IMR-90 (cell line): Measurements from ENCODE around the gene TROAP. TPM values are rescaled to one million over a fixed set of nuclear protein-coding genes. Genes with fewer than 3 reads are reported as not detected.

ENCODE experiments used
- ATAC-seq: fragments of 200-7000 bp; cut with Tn5 transposase; 2 replicates; pipeline ENCODE4 v1.9.1; 2020; ENCODE audit warnings: low read depth, mild to moderate bottlenecking, moderate library complexity
- BruUV-seq: library from RNA; stranded (reverse); fragments of 400-500 nt; replicated peaks from 2 replicates; lab custom pipeline; 2021; lab: Mats Ljungman, UMichigan
- CTCF ChIA-PET: fragments of 300-600 bp; formaldehyde crosslinking; extraction: SDS; loops from one replicate; lab custom pipeline; 2021; ENCODE audit warnings: antibody characterized with exemption; lab: Yijun Ruan, JAX
- POLR2A ChIA-PET: fragments of 300-600 bp; sonication (Branson Sonifier 250); formaldehyde crosslinking; loops from one replicate; lab custom pipeline; 2022; ENCODE audit warnings: antibody characterized with exemption; ENCODE audit not compliant: unreplicated experiment; lab: Charles Lee
- DNase-seq: peaks from one replicate; pipeline ENCODE4 v3.0.0; 2013
- H2AFZ ChIP-seq: replicated peaks from 2 replicates; pipeline ENCODE3; 2013; ENCODE audit warnings: low read length, mild to moderate bottlenecking; ENCODE audit not compliant: poor library complexity
- H2AK5ac ChIP-seq: 2 replicates; pipeline ENCODE4 v1.6.1; 2013; ENCODE audit warnings: low read depth, low read length, inconsistent platforms
- H2AK9ac ChIP-seq: replicated peaks from 2 replicates; pipeline ENCODE3; 2013; ENCODE audit warnings: mild to moderate bottlenecking, low read depth, low read length, moderate library complexity; ENCODE audit not compliant: poor library complexity
- H2BK120ac ChIP-seq: 2 replicates; pipeline ENCODE4 v1.6.1; 2013; ENCODE audit warnings: low read depth, low read length, inconsistent platforms
- H2BK15ac ChIP-seq: 3 replicates; pipeline ENCODE4 v1.6.1; 2013; ENCODE audit warnings: low read depth, low read length, inconsistent platforms
- H2BK20ac ChIP-seq: 2 replicates; pipeline ENCODE4 v1.6.1; 2013; ENCODE audit warnings: low read depth, mild to moderate bottlenecking, inconsistent platforms, low read length, moderate library complexity
- H2BK5ac ChIP-seq: 2 replicates; pipeline ENCODE4 v1.6.1; 2013; ENCODE audit warnings: mild to moderate bottlenecking, low read depth, low read length, inconsistent platforms; ENCODE audit not compliant: poor library complexity, severe bottlenecking
- H3K14ac ChIP-seq: replicated peaks from 2 replicates; pipeline ENCODE4 v1.6.1; 2013; ENCODE audit warnings: low read depth, low read length, inconsistent platforms
- H3K18ac ChIP-seq: 2 replicates; pipeline ENCODE4 v1.6.1; 2013; ENCODE audit warnings: low read depth, low read length, control low read depth
- H3K23ac ChIP-seq: 2 replicates; pipeline ENCODE4 v1.6.1; 2013; ENCODE audit warnings: low read depth, low read length, inconsistent platforms
- H3K27ac ChIP-seq: 2 replicates; pipeline ENCODE4 v1.5.1; 2013; ENCODE audit warnings: mild to moderate bottlenecking, control low read depth, low read length; ENCODE audit not compliant: insufficient read depth
- H3K27me3 ChIP-seq: 2 replicates; pipeline ENCODE4 v1.6.1; 2013; ENCODE audit warnings: low read length; ENCODE audit not compliant: control insufficient read depth, insufficient read depth
- H3K36me3 ChIP-seq: 2 replicates; pipeline ENCODE4 v1.6.1; 2013; ENCODE audit warnings: low read length, mixed read lengths; ENCODE audit not compliant: control insufficient read depth, insufficient read depth
- H3K4ac ChIP-seq: 2 replicates; pipeline ENCODE4 v1.6.1; 2013; ENCODE audit warnings: low read depth, low read length, inconsistent platforms
- H3K4me1 ChIP-seq: 2 replicates; pipeline ENCODE4 v1.6.1; 2013; ENCODE audit warnings: low read length, mixed read lengths; ENCODE audit not compliant: control insufficient read depth, insufficient read depth
- H3K4me2 ChIP-seq: 2 replicates; pipeline ENCODE4 v1.6.1; 2013; ENCODE audit warnings: low read depth, mild to moderate bottlenecking, control low read depth, low read length, moderate library complexity
- H3K4me3 ChIP-seq: 2 replicates; pipeline ENCODE4 v1.5.1; 2013; ENCODE audit warnings: low read depth, mild to moderate bottlenecking, control low read depth, low read length, moderate library complexity; ENCODE audit not compliant: insufficient read depth
- H3K56ac ChIP-seq: 2 replicates; pipeline ENCODE4 v1.6.1; 2013; ENCODE audit warnings: low read length, inconsistent platforms; ENCODE audit not compliant: insufficient read depth; ENCODE audit errors: extremely low read depth
- H3K79me1 ChIP-seq, 2 experiments: 2 replicates each; pipeline ENCODE4 v1.6.1; 2013; ENCODE audit warnings: low read length in 2 of 2, inconsistent platforms in 1 of 2, low read depth in 1 of 2
- H3K9ac ChIP-seq: 2 replicates; pipeline ENCODE4 v1.6.1; 2013; ENCODE audit warnings: low read depth, low read length, control low read depth
- H3K9me1 ChIP-seq: 2 replicates; pipeline ENCODE4 v1.6.1; 2013; ENCODE audit warnings: low read length, inconsistent platforms; ENCODE audit not compliant: insufficient read depth
- H3K9me3 ChIP-seq: 2 replicates; pipeline ENCODE4 v1.6.1; 2013; ENCODE audit warnings: low read length; ENCODE audit not compliant: control insufficient read depth, insufficient read depth
- H4K20me1 ChIP-seq: 2 replicates; pipeline ENCODE4 v1.6.1; 2013; ENCODE audit warnings: low read length, inconsistent platforms; ENCODE audit not compliant: insufficient read depth
- H4K5ac ChIP-seq: 2 replicates; pipeline ENCODE4 v1.6.1; 2013; ENCODE audit warnings: mild to moderate bottlenecking, low read depth, low read length, control low read depth
- H4K8ac ChIP-seq, 2 experiments: 2 replicates each; pipeline ENCODE4 v1.6.1; 2013; ENCODE audit warnings: low read depth in 2 of 2, low read length in 2 of 2, control low read depth in 1 of 2, inconsistent platforms in 1 of 2
- H4K91ac ChIP-seq: 2 replicates; pipeline ENCODE4 v1.6.1; 2013; ENCODE audit warnings: low read depth, low read length, inconsistent platforms; ENCODE audit not compliant: insufficient read depth
- CHD1 ChIP-seq: IDR thresholded peaks from 2 replicates; pipeline ENCODE4 v1.6.1; 2012; ENCODE audit warnings: low read depth, low read length, improper control_type of control experiment
- FOS ChIP-seq: fragments of 150-350 bp; IDR thresholded peaks from 2 replicates; pipeline ENCODE4 v1.6.1; 2016; ENCODE audit warnings: low read depth, low read length
- MAFK ChIP-seq: IDR thresholded peaks from 2 replicates; pipeline ENCODE4 v1.6.1; 2012; ENCODE audit warnings: low read depth, low read length, improper control_type of control experiment
- MAZ ChIP-seq: IDR thresholded peaks from 2 replicates; pipeline ENCODE4 v1.6.1; 2012; ENCODE audit warnings: low read depth, mild to moderate bottlenecking, low read length, improper control_type of control experiment, moderate library complexity, borderline replicate concordance
- MXI1 ChIP-seq: IDR thresholded peaks from 2 replicates; pipeline ENCODE4 v1.6.1; 2012; ENCODE audit warnings: low read depth, mild to moderate bottlenecking, low read length, moderate library complexity, borderline replicate concordance
- NFE2L2 ChIP-seq: fragments of 150-350 bp; IDR thresholded peaks from 2 replicates; pipeline ENCODE4 v1.6.1; 2016; ENCODE audit warnings: low read depth, mild to moderate bottlenecking, low read length
- POLR2A ChIP-seq: IDR thresholded peaks from 2 replicates; pipeline ENCODE4 v1.6.1; 2012; ENCODE audit warnings: mild to moderate bottlenecking, low read depth, low read length
- RAD21 ChIP-seq: IDR thresholded peaks from 2 replicates; pipeline ENCODE4 v1.6.1; 2012; ENCODE audit warnings: low read length, improper control_type of control experiment
- RCOR1 ChIP-seq: IDR thresholded peaks from 2 replicates; pipeline ENCODE4 v1.6.1; 2012; ENCODE audit warnings: mild to moderate bottlenecking, low read length, improper control_type of control experiment; ENCODE audit not compliant: insufficient replicate concordance
- RFX5 ChIP-seq: IDR thresholded peaks from 2 replicates; pipeline ENCODE4 v1.8.0; 2012; ENCODE audit warnings: low read depth, mild to moderate bottlenecking, low read length, moderate library complexity
- WGBS, 2 experiments: methylation state at CpG; one replicate each; pipeline versions ENCODE4 v1.1.5 to v1.1.7; 2013; ENCODE audit warnings: missing lambda C conversion rate in 2 of 2; ENCODE audit not compliant: insufficient read length in 1 of 2; ENCODE audit errors: extremely low coverage in 2 of 2; 5-methylcytosine and 5-hydroxymethylcytosine counted together
- dilution Hi-C: fragments of 300-500 bp; cut with HindIII; formaldehyde crosslinking; loops from one replicate; pipeline ENCODE4 v1.14.3; 2018; ENCODE audit warnings: low sequenced_read_pairs; ENCODE audit not compliant: unreplicated experiment
- in situ Hi-C: fragments of 300-500 bp; cut with MboI; formaldehyde crosslinking; loops from 3 replicates; pipeline ENCODE4 v1.14.3; 2019; ENCODE audit warnings: low sequenced_read_pairs, inconsistent platforms, mixed read lengths
- intact Hi-C: fragments of 100-400 bp; cut with micrococcal nuclease; formaldehyde crosslinking; loops from 2 replicates; pipeline ENCODE4 v1.10.0; 2022
- polyA plus RNA-seq, 3 experiments: library from polyadenylated mRNA; depleted of rRNA; stranded (reverse); fragments of >200 nt; gene quantifications; 2 replicates each; pipeline ENCODE4 v1.2.3, GENCODE V29; 2012; ENCODE audit warnings: low replicate concordance in 1 of 3
- total RNA-seq: library from RNA; depleted of rRNA; stranded (reverse); fragments of >200 nt; gene quantifications from 2 replicates; pipeline ENCODE4 v1.2.3, GENCODE V29; 2012
- TF ChIP-seq, protein P1 (sequence below): fragments of 150-350 bp; IDR thresholded peaks from 2 replicates; pipeline ENCODE4 v1.6.1; 2016; ENCODE audit warnings: low read depth, mild to moderate bottlenecking, low read length, moderate library complexity, borderline replicate concordance
- TF ChIP-seq, protein P2 (sequence below): conservative IDR thresholded peaks from 2 replicates; pipeline ENCODE4 v1.5.1; 2012; ENCODE audit warnings: mild to moderate bottlenecking, low read depth, low read length, improper control_type of control experiment
- TF ChIP-seq, protein P3 (sequence below): fragments of 150-350 bp; IDR thresholded peaks from 2 replicates; pipeline ENCODE4 v1.6.1; 2017; ENCODE audit warnings: mild to moderate bottlenecking, antibody characterized with exemption, low read length, low read depth

TROAP gene
- total and polyA plus RNA-seq, 2 of the 4 experiments (the other 2 are of a cell fraction) = 21.5 to 29.3 TPM

DNA sequence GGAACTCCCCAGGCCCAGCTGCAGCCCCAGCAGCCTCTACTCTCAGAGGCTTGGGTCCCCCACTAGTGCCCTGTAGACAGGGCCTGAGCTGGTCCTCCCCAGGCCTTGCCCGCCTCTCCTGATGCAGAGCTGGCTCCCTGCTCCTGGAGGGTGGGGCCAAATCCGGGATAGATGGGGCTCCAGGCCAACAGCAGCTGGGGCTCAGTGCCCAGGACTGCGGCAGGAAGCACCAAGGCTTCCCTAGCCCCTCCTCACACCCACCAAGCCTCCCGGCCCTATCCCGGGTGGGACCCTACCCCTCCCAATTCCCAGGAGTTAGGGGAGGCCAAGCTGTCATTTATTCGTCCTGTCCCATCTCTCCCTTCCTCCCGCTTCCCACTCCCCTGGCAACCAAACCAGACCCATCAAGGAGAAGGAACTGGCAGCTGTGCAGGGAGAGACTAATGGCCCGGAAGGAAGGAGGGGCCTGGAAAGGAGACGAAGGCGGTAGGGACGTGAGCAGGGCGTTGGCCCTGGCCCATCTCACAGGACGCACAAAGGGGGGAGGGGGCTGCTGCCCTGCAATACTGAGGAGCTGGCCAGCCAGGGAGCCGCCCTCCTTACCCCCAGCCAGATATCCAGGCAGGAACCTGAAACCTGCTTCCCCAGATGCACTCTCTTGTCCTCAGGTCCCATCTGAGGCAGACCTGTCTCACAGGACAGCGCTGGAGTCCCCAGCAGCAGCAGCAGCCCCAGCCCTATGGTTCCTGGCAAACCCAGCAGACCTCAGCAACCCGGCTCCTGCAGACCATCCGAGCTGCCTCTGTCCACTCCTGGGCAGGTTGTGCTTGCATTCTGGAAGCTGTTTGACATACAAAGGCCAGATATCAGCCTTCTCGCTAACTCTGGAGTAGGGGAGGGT lies 29.7 kb upstream of the TROAP start:
- H4K5ac ChIP-seq = no peak overlapping the region
- CTCF ChIA-PET = interaction anchor here (0.6 to 1.0 kb wide), 2 partner anchors 65 to 169 kb away, joined by 3 to 4 read pairs; no protein-coding TSS in a partner anchor
- no peaks in the 10 kb centered on the region for H4K20me1 ChIP-seq
- H3K4me3 ChIP-seq = no peak overlapping the region
- no peaks in the 10 kb centered on the region for H3K9me1 ChIP-seq
- no peak; the same call in 1 of the 2 replicates for ATAC-seq
- no peak overlapping the region for H2AK5ac ChIP-seq
- no peak overlapping the region for H2BK5ac ChIP-seq
- H3K27me3 ChIP-seq = peaks cover 55% of the 10 kb centered on the region
- no peak overlapping the region for H3K4me2 ChIP-seq
- intact Hi-C loops (no loop called here), dilution Hi-C loops (no loop called here), in situ Hi-C loops (no loop called here)
- TF ChIP-seq CHD1 (no peak), MAZ (no peak), POLR2A (no peak), MXI1 (no peak), MAFK (no peak), NFE2L2 (no peak), RAD21 (no peak), RFX5 (no peak), RCOR1 (no peak), FOS (no peak)
- TF ChIP-seq, protein P1, sequence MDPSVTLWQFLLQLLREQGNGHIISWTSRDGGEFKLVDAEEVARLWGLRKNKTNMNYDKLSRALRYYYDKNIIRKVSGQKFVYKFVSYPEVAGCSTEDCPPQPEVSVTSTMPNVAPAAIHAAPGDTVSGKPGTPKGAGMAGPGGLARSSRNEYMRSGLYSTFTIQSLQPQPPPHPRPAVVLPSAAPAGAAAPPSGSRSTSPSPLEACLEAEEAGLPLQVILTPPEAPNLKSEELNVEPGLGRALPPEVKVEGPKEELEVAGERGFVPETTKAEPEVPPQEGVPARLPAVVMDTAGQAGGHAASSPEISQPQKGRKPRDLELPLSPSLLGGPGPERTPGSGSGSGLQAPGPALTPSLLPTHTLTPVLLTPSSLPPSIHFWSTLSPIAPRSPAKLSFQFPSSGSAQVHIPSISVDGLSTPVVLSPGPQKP = no peak
- TF ChIP-seq, protein P2, sequence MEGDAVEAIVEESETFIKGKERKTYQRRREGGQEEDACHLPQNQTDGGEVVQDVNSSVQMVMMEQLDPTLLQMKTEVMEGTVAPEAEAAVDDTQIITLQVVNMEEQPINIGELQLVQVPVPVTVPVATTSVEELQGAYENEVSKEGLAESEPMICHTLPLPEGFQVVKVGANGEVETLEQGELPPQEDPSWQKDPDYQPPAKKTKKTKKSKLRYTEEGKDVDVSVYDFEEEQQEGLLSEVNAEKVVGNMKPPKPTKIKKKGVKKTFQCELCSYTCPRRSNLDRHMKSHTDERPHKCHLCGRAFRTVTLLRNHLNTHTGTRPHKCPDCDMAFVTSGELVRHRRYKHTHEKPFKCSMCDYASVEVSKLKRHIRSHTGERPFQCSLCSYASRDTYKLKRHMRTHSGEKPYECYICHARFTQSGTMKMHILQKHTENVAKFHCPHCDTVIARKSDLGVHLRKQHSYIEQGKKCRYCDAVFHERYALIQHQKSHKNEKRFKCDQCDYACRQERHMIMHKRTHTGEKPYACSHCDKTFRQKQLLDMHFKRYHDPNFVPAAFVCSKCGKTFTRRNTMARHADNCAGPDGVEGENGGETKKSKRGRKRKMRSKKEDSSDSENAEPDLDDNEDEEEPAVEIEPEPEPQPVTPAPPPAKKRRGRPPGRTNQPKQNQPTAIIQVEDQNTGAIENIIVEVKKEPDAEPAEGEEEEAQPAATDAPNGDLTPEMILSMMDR = no peak
- TF ChIP-seq, protein P3, sequence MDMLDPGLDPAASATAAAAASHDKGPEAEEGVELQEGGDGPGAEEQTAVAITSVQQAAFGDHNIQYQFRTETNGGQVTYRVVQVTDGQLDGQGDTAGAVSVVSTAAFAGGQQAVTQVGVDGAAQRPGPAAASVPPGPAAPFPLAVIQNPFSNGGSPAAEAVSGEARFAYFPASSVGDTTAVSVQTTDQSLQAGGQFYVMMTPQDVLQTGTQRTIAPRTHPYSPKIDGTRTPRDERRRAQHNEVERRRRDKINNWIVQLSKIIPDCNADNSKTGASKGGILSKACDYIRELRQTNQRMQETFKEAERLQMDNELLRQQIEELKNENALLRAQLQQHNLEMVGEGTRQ = no peak
- H3K23ac ChIP-seq = no peak overlapping the region
- H3K9me3 ChIP-seq = peaks cover 6% of the 10 kb centered on the region; the same call in 1 of the 2 replicates
- no peak overlapping the region for H2BK120ac ChIP-seq
- H3K18ac ChIP-seq = no peak overlapping the region
- H3K36me3 ChIP-seq = no peaks in the 10 kb centered on the region
- peaks cover 7% of the 10 kb centered on the region for H3K4me1 ChIP-seq
- POLR2A ChIA-PET = no interaction called here
- no peak overlapping the region for H4K91ac ChIP-seq
- no peaks in the 10 kb centered on the region for H3K79me1 ChIP-seq
- no peak overlapping the region for H3K4ac ChIP-seq
- no peak overlapping the region for H3K9ac ChIP-seq
- H2AFZ ChIP-seq = peak overlapping the region; percentile 70
- H2BK20ac ChIP-seq = no peak overlapping the region
- H2AK9ac ChIP-seq = peak overlapping the region; percentile 65
- H4K8ac ChIP-seq = no peak overlapping the region
- no peak overlapping the region for H3K27ac ChIP-seq
- no peak overlapping the region for H3K14ac ChIP-seq
- H2BK15ac ChIP-seq = no peak overlapping the region
- no peak for DNase-seq
- no peak overlapping the region for H3K56ac ChIP-seq
- WGBS, 2 experiments = 0% methylated on average over 1 of the region's 18 CpGs; no CpG with 5 or more reads in 1 of the 2 experiments
- BruUV-seq = no TSS peak
